GM12864 (cell line): Measurements from ENCODE around the gene PVR.
"Not testable (repeated sequence)": the region's sequence is repeated elsewhere in the genome, so short reads cannot be mapped to it uniquely, and the experiment has no call there.

Experiments used
- DNase-seq: peaks from one replicate; pipeline ENCODE4 v3.0.0-alpha.2; 2011; ENCODE audit warnings: low read depth
- H3K4me3 ChIP-seq: 2 replicates; pipeline ENCODE4 v1.5.1; 2011; ENCODE audit warnings: mild to moderate bottlenecking, low read depth, low read length, control low read depth
- CTCF ChIP-seq: IDR thresholded peaks from 2 replicates; pipeline ENCODE4 v1.5.1; 2011; ENCODE audit warnings: low read depth, mild to moderate bottlenecking, moderate library complexity, low read length, control low read depth, inconsistent platforms; ENCODE audit errors: missing control alignments

The PVR gene

GRCh38 chr19:44682807-44683206 lies 39.1 kb downstream of the PVR start:
- no peak for TF ChIP-seq CTCF
- no peak overlapping the region for H3K4me3 ChIP-seq
- no peak for DNase-seq

- no peak for TF ChIP-seq CTCF
- H3K4me3 ChIP-seq = no peak overlapping the region
Observed at GRCh38 chr19:44683434-44684210, 39.9 kb downstream of the PVR start.

GRCh38 chr19:44684396-44684795 lies 40.7 kb downstream of the PVR start:
- not testable (repeated sequence) for DNase-seq, H3K4me3 ChIP-seq

More at GRCh38 chr19:44683434-44684210, 39.9 kb downstream of the PVR start:
- DNase-seq = no peak

- DNase-seq = no peak
- TF ChIP-seq CTCF = no peak
- no peak overlapping the region for H3K4me3 ChIP-seq
Observed at GRCh38 chr19:44684892-44685863, 41.5 kb downstream of the PVR start.

GRCh38 chr19:44685877-44686276 lies 42.2 kb downstream of the PVR start:
- DNase-seq = no peak
- no peak for TF ChIP-seq CTCF
- no peak overlapping the region for H3K4me3 ChIP-seq

- TF ChIP-seq CTCF = no peak
- no peak overlapping the region for H3K4me3 ChIP-seq
- DNase-seq = no peak
Observed at GRCh38 chr19:44686896-44687295, 43.2 kb downstream of the PVR start.

- no peak overlapping the region for H3K4me3 ChIP-seq
- no peak for TF ChIP-seq CTCF
- no peak for DNase-seq
Observed at GRCh38 chr19:44687888-44688287, 44.2 kb downstream of the PVR start.
